ENCODE data around the gene CWC27. TPM values are rescaled to one million over a fixed set of nuclear protein-coding genes. Genes with fewer than 3 reads are reported as not detected.

The CWC27 gene
- total RNA-seq, 1 experiment from 2014 or later: 42.7 TPM

GRCh38 chr5:64874753-64875152, 106.0 kb downstream of the CWC27 start:
- H3K36me3 Mint-ChIP-seq: no peaks in the 10 kb centered on the region
- no peaks in the 10 kb centered on the region for H3K27me3 Mint-ChIP-seq (ENCODE audit: low read depth)
- H3K9me3 Mint-ChIP-seq: no peaks in the 10 kb centered on the region
- CTCF ChIA-PET: no interaction called here
- H3K27ac Mint-ChIP-seq: no peak overlapping the region
- H3K4me1 Mint-ChIP-seq: peaks cover 1% of the 10 kb centered on the region; the same call in 1 of the 2 replicates
- DNase-seq (ENCODE audit: low spot score) (no peak), ATAC-seq (no peak)
- POLR2A ChIA-PET: no interaction called here
- no peak overlapping the region for H3K4me3 Mint-ChIP-seq
- TF ChIP-seq ZSCAN18 (CRISPR knock-in tag; IDR thresholded peaks at IDR 0.05) (no peak), USF2 (CRISPR knock-in tag; IDR thresholded peaks at IDR 0.05) (no peak), JUN (CRISPR knock-in tag; IDR thresholded peaks at IDR 0.05) (no peak), ZNF671 (CRISPR knock-in tag; IDR thresholded peaks at IDR 0.05) (no peak), MYBL2 (CRISPR knock-in tag; IDR thresholded peaks at IDR 0.05) (no peak), ZNF138 (CRISPR knock-in tag; conservative IDR thresholded peaks at IDR 0.05) (no peak)

- no peak overlapping the region for H3K4me3 Mint-ChIP-seq
- no peak for DNase-seq (ENCODE audit: low spot score)
- TF ChIP-seq CTCF (IDR thresholded peaks at IDR 0.05) (no peak), ATF1 (CRISPR knock-in tag; IDR thresholded peaks at IDR 0.05) (no peak), TEAD4 (CRISPR knock-in tag; IDR thresholded peaks at IDR 0.05) (no peak), OVOL2 (CRISPR knock-in tag; IDR thresholded peaks at IDR 0.05; ENCODE audit: borderline replicate concordance) (no peak), ZNF416 (CRISPR knock-in tag; IDR thresholded peaks at IDR 0.05) (no peak)
- H3K27me3 Mint-ChIP-seq (ENCODE audit: low read depth): no peaks in the 10 kb centered on the region
- CTCF ChIA-PET: no interaction called here
- no peaks in the 10 kb centered on the region for H3K36me3 Mint-ChIP-seq
- ATAC-seq: no peak
- no peaks in the 10 kb centered on the region for H3K9me3 Mint-ChIP-seq
- H3K27ac Mint-ChIP-seq: no peak overlapping the region
- H3K4me1 Mint-ChIP-seq: no peaks in the 10 kb centered on the region
- POLR2A ChIA-PET: no interaction called here
Measured at GRCh38 chr5:64876203-64876602, 107.5 kb downstream of the CWC27 start.

- Mint-ChIP-seq H3K27ac (no peak overlapping the region), H3K27me3 (ENCODE audit: low read depth) (no peaks in the 10 kb centered on the region), H3K9me3 (no peaks in the 10 kb centered on the region), H3K4me3 (no peak overlapping the region), H3K4me1 (no peaks in the 10 kb centered on the region), H3K36me3 (no peaks in the 10 kb centered on the region)
- TF ChIP-seq ZNF423 (CRISPR knock-in tag; IDR thresholded peaks at IDR 0.05): no peak
- no peak for TF ChIP-seq ZBTB21 (CRISPR knock-in tag; IDR thresholded peaks at IDR 0.05; ENCODE audit: borderline replicate concordance)
- TF ChIP-seq FOXK1 (CRISPR knock-in tag; IDR thresholded peaks at IDR 0.05): no peak
- no peak for TF ChIP-seq CREM (CRISPR knock-in tag; IDR thresholded peaks at IDR 0.05)
- TF ChIP-seq FOXP4 (CRISPR knock-in tag; IDR thresholded peaks at IDR 0.05): no peak
- no peak for TF ChIP-seq E2F4 (CRISPR knock-in tag; IDR thresholded peaks at IDR 0.05; ENCODE audit: borderline replicate concordance, low read depth)
- TF ChIP-seq SMAD3 (CRISPR knock-in tag; IDR thresholded peaks at IDR 0.05; ENCODE audit: borderline replicate concordance): no peak
- POLR2A ChIA-PET: no interaction called here
- ATAC-seq: no peak
- no peak for DNase-seq (ENCODE audit: low spot score)
- CTCF ChIA-PET: no interaction called here
Measured at GRCh38 chr5:64880821-64881220, 112.1 kb downstream of the CWC27 start.

Measured in WTC11 (cell line).